ENCODE results near the gene SHH.

DNA sequence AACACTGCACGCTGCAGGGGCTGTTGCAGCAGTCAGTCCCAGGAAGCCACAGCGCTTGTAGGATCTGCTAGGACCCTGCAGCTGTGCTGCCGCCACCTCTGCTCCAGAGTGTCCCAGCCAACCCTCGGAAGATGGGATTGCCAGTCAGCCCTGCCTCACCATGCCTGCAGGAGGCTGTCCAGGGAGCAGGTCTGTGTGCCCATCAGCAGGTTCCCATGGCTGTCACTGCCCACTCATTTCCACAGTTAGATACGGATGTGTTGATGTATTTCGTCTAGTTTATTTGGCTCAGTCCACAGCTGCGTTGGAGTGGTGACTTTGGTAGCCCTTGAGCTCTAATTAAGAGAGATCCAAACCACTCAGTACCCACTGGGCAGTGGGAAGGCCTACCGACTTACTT is 35.7 kb downstream of the SHH start:
- TF ChIP-seq, protein P1, sequence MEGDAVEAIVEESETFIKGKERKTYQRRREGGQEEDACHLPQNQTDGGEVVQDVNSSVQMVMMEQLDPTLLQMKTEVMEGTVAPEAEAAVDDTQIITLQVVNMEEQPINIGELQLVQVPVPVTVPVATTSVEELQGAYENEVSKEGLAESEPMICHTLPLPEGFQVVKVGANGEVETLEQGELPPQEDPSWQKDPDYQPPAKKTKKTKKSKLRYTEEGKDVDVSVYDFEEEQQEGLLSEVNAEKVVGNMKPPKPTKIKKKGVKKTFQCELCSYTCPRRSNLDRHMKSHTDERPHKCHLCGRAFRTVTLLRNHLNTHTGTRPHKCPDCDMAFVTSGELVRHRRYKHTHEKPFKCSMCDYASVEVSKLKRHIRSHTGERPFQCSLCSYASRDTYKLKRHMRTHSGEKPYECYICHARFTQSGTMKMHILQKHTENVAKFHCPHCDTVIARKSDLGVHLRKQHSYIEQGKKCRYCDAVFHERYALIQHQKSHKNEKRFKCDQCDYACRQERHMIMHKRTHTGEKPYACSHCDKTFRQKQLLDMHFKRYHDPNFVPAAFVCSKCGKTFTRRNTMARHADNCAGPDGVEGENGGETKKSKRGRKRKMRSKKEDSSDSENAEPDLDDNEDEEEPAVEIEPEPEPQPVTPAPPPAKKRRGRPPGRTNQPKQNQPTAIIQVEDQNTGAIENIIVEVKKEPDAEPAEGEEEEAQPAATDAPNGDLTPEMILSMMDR (IDR thresholded peaks at IDR 0.05): no peak
- TF ChIP-seq SIN3A (IDR thresholded peaks at IDR 0.05; ENCODE audit: borderline replicate concordance, insufficient read depth, low read depth, low read length): no peak

Data from Panc1 (cell line).